GM12873 (cell line): ENCODE data around the gene PAPSS1.

Source experiments
- TF ChIP-seq, protein P1 (sequence below): IDR thresholded peaks from 2 replicates; pipeline ENCODE4 v1.5.1; 2012; ENCODE audit warnings: low read depth, mild to moderate bottlenecking, moderate library complexity, low read length, control low read depth; ENCODE audit not compliant: insufficient read depth; ENCODE audit errors: missing control alignments

The PAPSS1 gene

GRCh38 chr4:107570952-107571351 is 149.1 kb downstream of the PAPSS1 start:
- TF ChIP-seq, protein P1, sequence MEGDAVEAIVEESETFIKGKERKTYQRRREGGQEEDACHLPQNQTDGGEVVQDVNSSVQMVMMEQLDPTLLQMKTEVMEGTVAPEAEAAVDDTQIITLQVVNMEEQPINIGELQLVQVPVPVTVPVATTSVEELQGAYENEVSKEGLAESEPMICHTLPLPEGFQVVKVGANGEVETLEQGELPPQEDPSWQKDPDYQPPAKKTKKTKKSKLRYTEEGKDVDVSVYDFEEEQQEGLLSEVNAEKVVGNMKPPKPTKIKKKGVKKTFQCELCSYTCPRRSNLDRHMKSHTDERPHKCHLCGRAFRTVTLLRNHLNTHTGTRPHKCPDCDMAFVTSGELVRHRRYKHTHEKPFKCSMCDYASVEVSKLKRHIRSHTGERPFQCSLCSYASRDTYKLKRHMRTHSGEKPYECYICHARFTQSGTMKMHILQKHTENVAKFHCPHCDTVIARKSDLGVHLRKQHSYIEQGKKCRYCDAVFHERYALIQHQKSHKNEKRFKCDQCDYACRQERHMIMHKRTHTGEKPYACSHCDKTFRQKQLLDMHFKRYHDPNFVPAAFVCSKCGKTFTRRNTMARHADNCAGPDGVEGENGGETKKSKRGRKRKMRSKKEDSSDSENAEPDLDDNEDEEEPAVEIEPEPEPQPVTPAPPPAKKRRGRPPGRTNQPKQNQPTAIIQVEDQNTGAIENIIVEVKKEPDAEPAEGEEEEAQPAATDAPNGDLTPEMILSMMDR, result no peak

DNA sequence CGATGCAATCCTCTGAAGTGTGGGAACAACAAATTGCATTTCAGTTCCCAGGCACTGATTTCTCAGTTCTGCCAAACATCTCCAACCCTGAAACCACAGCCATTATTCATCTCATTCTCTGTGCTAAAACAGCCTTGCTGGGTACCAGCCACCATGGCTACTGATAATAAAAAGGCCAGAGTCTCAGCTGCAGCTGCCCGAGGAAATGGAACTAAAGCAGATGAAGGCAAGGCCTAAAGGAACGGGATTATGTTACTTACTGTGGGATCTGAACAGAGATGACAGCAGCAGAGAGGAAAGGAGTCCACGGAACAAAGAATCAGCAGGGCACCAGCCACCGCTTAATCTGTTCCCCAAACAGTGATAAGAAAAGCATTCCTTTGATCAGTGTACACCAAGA is 155.7 kb downstream of the PAPSS1 start:
- TF ChIP-seq, protein P1, result no peak
